ENCODE results near the gene ZFPM1.

ZFPM1 gene

GRCh38 chr16:88502776-88503280, 49.7 kb downstream of the ZFPM1 start:
- DNase-seq: no peak

- no peak for DNase-seq
These were observed 50.3 kb downstream of the ZFPM1 start for GRCh38 chr16:88503374-88503770.

- DNase-seq: no peak
These were observed 50.9 kb downstream of the ZFPM1 start for GRCh38 chr16:88503771-88504488.

DNA sequence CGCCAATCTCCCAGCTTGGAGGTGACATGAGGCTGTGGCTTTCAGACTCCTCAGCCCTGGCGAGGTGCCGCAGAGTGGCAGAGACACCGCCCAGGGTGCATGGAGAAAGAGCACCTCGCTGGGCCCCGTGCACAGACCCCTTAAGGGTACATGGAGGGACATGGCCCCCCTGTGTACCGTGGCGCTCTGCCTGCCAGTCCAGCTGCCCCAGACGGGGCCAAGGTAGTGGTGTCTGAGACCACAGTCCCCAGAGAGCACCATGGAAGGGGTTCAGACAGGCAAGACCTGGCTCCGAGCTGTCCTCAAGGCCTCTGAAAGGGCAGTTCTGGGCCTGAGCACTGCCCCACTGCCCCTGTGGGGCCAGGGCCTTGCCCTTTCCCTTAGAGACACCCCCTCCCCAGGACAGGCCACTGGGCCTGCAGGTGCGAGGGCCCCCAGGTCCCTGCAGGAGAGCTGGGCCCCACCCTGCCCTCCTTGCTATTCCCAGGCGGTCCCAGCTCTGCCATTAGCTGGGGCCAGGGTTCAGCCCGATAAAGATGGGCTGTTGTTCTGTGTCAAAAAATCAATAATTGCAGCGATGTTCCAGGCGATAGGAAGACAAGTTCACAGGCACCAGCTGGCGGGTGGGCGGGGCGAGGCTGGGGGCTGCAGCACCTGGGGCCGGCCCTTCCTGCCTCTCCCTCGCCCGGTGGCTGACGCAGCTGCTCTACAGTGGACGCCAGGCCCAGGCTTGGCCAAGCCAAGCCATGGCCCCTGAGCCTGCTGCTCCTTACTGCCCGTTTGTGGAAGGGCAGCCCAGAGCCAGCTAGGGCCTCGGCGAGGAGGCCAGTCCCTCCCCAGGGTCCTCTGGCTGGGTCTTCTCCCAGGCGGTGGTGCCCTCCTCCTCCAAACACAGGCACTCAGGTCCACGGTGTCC, 51.7 kb downstream of the ZFPM1 start:
- DNase-seq: no peak

DNA sequence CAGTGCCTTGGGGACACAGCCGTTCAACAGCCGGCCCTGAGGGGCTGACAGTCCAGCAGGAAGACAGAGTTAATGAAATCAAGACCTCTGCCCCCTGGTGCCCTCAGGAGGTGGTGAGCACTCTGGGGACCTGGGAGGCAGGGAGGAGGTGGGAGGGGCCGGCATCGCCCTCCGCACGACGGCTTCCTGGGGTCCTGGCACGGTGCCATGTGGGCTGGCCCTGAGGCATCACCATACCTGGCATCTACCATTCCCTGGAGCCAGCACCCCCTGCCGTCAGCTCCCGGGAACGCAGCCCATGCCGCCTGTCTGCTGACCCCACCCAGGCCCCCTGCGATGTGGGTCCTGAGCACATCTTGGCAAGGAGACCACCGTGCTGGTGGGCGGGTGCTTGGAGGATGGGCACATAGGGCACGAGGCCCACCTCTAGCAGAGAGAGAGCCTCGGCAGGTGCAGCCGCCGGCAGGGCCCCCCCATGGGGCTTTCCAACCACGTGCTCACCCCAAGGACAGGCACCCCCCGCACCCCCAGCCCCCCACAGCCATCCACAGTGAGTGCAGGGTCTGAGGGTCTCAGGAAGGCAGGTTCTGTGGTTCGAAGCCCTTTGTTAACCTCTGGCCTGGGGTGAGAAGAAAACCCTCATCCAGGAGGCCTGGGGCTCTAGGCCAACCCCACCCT, 52.5 kb downstream of the ZFPM1 start:
- peak; percentile 68 to 72 for DNase-seq

DNA sequence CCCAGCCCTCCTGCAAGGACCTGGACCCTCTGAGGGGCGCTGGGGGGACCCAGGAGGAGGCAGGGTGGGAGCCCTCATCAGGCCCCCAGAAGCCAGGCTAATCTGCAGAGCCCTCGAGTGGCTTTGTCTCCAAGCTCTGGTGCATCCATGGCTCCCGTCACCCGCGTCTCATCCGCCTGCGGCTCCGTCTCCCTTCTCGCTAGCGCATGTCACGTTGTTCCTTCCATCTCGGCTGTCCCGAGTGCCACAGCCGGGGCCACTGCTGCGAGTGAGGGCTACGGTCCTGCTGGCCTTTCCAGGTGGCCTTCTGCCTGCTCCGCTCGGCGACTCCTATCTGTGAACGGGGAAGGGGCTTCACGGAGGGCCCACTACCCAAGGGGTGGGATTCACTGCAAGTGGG, 53.6 kb downstream of the ZFPM1 start:
- no peak for DNase-seq

DNA sequence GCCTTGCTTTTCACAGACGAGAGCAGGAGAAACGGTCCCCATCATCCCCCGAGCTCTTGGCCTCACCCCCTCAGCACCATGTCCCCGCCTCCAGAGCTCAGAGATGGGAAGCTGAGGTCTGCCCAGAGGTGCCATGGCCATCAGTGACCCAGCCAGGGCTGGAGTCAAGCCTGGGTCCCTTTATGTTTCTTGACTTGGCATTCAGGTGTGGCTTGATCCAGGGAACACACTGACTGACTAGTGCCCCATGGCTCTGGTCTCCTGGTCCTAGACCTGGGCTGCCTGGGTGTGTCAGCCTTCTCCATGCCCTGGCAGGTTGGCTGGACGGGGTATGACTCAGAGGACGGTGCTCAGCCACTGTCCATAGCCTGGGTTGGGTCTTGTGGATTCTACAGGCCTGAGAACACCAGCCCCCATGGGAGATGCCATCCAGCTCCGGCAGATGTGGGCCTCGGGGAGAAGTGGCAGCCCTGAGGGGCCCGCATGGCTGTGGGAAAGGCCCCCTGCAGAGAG, 54.2 kb downstream of the ZFPM1 start:
- DNase-seq: no peak

DNA sequence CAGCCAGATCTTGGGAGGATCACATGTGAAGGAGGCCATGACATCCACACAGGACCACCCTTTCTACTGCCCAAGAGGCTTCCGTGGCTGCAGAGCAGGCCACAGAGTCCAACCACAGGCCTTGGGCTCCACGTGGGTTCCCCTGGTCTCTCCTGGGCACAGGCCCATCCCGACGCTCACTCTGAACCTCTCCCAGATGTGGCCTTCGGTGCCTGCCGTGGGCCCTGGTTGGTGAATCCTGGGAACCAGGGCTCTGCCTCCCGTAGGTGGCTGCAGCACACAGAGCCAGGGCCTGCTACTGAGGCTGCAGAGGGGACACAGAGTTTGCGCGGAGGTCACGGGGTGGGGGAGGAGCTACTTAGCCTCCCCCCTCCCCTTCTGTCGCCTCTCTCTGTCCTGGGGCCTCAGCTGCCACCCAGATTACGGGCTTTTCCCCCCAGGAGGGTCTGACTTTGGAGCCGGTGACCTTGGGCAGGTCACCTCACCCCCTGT, 55.3 kb downstream of the ZFPM1 start:
- DNase-seq: no peak

DNA sequence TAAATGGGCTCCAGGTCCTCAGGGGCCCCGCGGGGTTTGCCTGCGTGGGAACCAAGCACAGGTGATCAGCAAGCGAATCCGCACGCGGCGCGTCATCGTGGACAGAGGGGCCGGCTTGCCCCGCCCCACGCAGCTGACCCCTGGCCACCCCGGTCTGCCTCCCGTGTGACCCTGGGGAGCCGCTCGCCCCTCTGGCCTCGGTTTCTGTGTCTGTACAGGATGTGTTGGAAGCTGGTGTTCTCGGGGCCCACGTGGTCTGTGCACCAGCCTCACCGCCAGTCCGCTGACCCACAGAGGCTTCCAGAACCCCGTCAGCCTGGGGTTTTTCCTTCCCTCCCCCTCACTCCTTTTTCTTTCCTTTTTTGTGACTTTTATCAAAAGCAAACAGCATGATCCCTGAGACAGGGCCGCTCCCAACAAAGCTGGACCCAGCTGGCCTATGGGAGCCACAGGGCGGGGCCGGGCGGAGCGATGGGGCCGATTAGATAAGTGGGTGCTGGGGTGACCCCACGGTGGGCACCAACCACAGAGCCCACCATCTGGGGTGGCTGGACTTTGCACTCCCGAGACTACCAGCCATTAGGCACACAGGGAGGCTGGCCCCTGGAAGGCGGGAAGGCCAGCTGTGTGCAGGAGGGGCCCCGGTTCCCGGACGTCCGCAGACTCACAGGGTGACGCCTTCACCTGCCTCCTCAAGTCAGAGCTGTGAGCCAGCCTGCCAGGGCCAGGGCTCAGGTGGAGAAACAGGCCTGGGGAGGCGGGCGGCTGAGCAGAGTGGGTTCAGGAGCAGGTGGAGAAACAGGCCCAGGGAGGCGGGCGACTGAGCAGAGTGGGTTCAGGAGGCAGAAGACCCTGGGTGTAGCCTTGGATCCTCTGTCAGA, 56.0 kb downstream of the ZFPM1 start:
- no peak for DNase-seq

DNA sequence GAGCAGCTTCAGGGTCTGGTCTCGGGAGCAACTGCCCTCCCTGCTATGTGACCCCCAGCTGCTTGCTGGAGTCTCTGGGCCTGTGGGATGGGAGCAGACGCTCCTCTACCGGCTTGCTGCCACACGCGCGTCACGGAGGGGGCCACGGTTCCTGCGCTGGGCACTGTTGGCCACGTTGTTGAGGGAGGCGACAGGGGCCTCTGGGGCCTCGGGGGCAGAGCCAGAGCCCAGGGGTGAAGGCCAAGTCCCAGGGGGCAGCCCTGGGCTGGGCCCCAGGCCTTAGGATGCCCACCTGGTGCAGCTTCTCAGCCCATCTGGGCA, 56.6 kb downstream of the ZFPM1 start:
- no peak for DNase-seq

- DNase-seq: no peak
These were observed 57.3 kb downstream of the ZFPM1 start for GRCh38 chr16:88510091-88510994.

DNA sequence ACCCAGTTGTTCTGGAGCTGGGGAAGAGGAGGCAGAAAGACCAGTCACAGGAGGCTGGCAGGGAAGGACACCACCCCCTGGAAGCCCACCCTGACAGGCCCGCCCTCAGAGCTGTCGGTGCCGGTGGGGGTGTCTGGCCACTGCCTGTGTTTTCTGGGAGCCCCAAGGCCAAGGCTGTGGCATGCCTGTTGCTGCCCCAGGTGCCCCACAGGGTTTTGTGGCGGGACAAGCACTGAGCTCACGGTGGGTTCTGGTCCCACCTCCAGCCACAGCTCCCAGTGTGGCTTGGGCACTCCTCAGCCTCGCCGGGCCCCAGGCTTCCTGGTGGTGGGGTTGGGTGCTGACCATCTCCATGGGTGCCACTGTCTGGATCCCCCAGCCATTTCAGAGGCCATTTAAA, 58.0 kb downstream of the ZFPM1 start:
- DNase-seq: no peak

GRCh38 chr16:88511906-88512305, 58.8 kb downstream of the ZFPM1 start:
- no peak for DNase-seq

- DNase-seq: no peak
These were observed 59.9 kb downstream of the ZFPM1 start for GRCh38 chr16:88512728-88513696.

DNA sequence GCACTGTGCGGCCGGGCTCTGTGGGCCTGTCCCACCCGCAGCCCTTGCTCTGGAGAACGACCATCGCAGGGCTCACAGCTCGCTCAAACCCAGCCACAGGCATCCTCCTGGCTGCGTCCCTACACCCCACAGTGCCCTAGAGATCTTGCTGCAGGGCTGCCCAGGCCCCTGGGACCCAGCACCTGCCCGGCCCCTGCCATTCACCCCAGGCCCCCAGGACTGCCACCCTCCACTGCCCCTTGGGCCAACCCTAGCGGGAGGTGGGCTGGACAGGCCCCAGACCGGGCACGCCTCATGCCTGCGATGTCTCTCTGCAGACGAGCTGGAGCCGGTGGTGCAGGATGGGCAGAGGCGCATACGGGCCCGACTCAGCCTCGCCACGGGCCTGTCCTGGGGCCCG, 61.0 kb downstream of the ZFPM1 start:
- no peak for DNase-seq

DNA sequence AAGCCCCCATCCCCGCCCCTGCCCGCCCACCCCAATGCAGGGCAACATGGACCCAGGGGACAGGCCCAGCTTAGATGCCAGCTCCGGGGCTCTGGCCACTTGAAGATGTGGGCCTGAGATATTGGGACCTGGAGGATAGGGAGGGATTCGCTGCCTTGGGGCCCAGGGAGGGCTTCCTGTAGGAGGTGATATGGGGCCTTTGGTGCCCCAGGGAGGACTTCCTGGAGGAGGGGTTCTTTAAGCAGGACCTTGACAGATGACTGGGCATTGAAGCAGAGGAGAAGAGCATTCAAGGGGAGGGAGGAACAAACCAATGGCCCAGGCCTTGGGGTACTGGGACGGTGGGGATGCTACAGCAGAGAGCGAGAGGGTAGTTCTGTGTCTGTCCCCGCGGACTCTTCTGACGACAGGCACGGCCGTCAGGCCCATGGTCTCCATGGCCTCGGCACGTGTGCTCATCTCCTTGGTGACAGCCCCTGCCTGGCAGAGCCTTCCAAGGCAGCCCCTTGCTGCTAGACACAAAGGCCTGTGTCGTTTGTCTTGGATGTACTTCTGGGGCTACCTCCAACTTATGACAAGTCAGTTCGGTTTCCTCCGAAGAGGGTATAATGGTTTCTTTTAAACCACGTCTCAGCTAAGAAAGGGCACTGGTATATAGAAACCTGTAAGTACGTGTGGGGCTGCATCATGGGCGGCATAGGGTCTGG, 61.6 kb downstream of the ZFPM1 start:
- DNase-seq: no peak

- no peak for DNase-seq
These were observed 62.3 kb downstream of the ZFPM1 start for GRCh38 chr16:88515371-88515770.

- no peak for DNase-seq
These were observed 63.0 kb downstream of the ZFPM1 start for GRCh38 chr16:88515925-88516594.
